NCI-H510A (cell line): ENCODE data around the gene KLHL7.
"Not testable (repeated sequence)": the region's sequence is repeated elsewhere in the genome, so short reads cannot be mapped to it uniquely, and the experiment has no call there.

Experiments used
- DNase-seq: peaks from one replicate; lab custom pipeline; 2025; lab: John Stamatoyannopoulos, UW

Gene KLHL7

DNA sequence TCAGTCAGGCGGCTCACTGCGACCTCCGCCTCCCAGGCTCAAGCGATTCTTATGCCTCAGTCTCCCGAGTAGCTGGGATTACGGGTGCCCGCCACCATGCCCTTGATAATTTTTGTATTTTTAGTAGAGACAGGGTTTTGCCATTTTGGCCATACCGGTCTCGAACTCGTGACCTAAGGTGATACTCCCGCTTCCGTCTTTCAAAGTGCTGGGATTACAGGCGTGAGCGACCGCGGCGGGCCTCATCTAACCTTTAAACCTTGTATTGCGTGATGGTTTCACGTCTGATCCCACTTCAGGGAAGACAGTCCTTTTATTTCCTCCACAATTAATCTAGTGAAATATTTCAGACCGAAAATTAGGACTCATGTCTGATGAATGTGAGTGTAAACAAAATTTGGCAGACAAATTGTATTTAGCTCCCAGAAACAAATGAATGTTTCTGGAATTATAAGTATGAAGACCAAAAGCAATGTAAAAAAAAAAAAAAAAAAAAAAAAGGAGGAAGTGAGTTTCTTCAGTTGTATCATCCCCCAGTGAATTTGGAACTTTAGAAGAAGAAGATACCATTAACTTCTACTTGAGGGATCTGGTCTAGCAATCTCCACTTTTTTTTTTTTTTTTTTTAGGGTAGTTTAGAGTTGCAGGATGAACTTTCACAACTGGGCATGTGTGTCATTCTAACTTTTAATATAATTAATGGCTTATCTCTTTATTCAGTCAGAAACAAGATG, 77.9 kb downstream of the KLHL7 start:
- DNase-seq, result no peak

DNA sequence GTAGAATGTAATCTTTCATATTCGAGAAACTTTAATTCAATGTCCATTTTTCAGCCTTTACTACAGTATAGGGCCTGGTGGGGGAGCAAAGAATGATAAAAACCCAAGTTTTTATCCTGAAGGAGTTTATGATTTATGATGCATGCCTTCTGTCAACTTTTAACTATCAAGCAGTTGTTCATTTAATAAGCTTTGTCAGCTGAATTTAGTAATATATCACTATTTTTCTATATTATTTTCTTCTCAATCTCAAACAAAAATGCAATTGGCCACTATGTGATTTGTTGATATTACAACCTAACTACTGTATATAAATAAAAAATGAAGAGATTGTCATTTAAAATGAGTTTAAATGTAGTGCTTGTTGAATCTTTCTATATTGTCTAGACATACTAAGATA, 78.7 kb downstream of the KLHL7 start:
- DNase-seq, result no peak

DNA sequence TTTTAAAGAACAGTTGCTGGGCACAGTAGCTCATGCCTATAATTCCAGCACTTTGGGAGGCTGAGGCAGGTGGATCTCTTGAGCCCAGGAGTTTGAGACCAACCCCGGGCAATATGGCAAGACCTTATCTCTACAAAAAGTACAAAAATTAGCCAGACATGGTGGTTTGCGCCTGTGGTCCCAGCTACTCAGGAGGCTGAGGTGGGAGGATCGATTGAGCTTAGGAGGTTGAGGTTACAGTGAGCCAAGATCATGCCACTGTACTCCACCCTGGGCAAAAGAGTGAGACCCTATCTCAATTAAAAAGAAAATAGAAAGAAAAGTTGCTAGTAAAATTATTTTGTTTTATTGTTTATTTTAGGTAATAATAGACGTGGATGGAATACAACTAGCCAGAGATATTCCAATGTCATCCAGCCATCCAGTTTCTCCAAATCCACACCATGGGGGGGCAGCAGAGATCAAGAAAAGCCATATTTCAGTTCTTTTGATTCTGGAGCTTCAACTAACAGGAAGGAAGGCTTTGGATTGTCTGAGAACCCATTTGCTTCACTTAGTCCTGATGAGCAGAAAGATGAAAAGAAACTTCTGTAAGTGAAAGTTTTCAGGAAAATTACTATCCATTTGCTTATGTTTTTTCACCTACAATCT, 79.2 kb downstream of the KLHL7 start:
- no peak for DNase-seq

DNA sequence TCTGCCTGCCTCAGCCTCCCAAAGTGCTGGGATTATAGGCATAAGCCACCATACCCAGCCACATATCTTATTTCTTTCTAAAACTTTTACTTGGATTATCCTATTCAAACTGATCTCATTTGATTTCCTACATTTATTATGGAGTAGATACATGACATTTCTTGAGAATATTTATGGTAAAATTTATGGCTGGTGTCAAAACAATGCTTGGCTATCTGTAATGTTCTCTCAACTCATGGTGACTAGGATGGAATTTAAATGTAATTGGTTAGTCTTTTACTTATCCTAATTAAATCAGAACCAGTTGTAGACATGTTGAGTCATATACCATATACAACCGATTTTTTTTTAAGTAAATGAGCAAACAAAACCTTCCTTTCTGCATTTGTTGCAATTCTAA, 80.4 kb downstream of the KLHL7 start:
- no peak for DNase-seq

DNA sequence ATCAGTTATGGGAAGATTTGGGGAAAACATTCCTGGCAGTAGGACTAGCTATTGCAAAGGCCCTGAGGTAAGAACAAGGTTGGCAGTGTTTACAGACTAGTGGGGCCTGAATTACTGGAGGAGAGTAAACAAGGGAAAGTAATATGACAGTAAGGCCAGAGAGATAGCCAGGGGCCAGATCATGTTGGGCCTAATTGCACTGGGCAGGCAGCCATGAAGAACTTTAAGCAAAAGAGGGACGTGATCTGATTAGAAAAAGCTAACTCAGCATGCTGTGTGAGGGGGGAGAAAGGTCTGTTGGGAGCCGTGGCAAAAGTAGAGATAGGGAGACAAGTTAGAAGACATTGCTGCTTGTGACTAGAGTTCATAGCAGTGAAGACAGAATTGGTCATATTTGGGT, 85.4 kb downstream of the KLHL7 start:
- no peak for DNase-seq

DNA sequence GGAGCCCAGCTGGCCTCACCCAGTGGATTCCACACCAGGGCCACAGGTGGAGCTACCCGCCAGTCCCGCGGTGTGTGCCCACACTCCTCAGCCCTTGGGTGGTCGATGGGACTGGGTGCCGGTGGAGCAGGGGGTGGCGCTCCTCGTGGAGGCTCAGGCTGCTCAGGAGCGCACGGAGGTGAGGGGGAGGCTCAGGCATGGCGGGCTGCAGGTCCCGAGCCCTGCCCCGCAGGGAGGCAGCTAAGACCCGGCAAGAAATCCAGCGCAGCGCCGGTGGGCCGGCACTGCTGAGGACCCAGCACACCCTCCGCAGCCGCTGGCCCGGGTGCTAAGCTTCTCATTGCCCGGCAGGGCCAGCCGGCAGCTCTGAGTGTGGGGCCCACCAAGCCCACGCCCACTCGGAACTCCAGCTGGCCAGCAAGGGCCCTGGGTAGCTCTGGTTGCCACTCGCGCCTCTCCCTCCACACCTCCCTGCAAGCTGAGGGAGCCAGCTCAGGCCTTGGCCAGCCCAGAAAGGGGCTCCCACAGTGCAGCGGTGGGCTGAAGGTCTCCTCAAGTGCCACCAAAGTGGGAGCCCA, 88.2 kb downstream of the KLHL7 start:
- not testable (repeated sequence) for DNase-seq

DNA sequence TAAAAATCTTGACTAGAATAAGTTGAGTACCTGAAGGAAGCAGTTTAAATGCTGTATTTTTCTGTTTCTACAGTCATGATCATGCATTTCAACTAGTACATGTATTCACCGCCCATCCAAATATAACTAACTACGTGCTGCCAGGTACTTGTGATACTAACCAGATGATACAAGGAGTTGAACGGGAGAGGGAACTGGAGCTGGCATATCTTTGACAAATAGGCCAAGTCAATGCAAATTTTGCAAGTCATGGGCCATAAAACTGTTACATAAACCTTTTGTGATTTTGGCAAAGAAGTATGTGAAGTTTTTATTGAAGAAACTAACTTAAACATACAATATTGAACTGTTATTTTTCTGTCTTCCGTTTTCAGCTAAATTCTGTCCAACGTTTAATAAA, 90.7 kb downstream of the KLHL7 start:
- no peak for DNase-seq

DNA sequence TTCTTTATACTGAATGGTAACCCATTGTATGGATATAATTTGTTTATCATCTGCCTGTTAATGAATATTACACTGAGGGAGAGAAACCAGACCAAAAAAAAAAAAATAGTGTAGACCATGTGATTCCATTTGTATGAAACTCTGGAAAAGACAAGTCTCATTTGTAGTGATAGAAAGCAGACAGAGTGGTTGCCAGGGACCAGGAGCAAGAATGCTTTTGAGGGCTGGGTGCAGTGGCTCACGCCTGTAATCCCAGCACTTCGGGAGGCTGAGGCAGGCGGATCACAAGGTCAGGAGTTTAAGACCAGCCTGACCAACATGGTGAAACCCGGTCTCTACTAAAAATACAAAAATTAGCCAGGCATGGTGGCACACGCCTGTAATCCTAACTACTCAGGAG, 92.2 kb downstream of the KLHL7 start:
- DNase-seq, result not testable (repeated sequence)

DNA sequence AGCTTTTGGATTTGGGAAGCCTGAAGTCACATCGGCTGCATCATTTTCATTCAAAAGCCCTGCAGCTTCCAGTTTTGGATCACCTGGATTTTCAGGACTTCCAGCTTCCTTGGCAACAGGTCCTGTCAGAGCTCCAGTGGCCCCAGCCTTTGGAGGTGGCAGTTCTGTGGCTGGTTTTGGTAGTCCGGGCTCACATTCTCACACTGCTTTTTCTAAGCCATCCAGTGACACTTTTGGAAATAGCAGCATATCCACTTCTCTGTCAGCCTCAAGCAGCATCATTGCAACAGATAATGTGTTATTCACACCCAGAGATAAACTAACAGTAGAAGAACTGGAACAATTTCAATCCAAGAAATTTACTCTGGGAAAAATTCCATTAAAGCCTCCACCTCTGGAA, 94.7 kb downstream of the KLHL7 start:
- DNase-seq, result no peak

DNA sequence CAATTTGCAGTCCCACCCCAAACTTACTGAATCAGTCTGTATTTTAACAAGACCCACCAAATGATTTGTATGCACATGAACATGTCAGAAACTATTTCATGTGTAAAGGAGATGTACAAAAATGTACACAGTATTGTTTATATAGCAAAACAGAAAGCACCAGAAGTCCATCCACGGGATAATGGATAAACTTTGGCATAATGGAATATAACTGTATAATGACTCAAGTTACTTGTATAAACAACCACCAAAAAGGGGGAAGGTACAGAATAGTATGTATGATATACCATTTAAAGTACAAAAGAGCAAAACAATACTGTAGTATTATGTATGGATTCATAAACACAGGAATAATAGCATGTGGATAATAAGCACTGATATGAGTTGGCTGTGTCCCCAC, 98.7 kb downstream of the KLHL7 start:
- DNase-seq, result no peak

DNA sequence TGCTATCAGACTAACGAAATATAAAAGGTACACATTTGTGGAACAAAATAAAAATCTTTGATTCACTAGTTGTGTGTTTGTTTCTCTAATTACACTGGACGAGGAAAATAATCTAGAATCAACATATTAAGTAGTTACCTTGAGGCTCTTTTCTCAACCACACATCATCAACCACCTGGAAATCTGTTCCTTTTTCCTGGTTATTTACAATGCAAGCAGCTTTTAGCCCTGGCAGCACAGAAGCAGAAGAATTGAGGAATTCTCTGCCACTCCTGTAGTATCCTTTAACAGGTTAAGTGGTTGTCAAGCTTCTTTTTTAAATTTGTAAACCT, 100.0 kb downstream of the KLHL7 start:
- no peak for DNase-seq

DNA sequence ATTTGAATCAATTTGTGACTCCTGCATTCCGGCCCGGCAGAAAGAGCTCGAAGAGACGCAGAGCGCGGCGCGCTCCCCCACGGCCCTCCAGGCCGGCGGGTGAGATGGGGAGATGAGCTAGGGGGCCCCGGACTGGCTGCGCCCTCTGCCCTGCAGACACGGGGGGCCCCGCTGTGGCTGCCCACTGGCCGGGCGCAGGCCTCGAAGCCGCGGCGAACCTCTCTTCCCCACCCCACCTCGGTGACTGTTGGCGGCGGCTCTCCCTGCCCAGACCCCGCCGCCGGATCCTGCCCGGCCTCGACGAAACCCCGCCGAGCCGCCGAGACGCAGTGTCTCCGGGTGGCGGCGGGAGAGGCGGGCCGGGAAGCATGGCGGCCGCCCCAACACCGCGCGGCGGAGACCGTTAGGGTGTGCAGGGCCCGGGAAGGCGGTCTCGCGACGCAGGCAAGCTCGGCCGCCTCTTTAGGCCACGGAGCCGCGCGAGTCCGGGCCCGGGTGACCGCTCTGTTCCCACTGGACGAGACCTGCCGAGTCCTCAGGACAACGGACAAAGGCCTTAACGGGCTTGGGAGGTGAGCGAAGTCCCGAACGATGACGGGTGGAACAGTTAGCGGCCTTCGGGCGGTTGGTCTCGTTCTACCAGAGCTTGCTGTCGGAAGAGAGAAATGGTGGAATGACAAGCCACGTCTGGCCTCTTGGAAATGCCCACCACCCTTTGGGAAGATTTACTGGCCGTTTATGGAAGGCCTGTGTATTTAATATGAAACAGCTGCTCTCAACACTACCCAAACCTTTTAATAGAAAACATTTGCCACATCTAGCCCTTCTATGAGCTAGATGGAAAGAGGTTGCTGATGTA, 100.6 kb downstream of the KLHL7 start:
- DNase-seq, result no peak

DNA sequence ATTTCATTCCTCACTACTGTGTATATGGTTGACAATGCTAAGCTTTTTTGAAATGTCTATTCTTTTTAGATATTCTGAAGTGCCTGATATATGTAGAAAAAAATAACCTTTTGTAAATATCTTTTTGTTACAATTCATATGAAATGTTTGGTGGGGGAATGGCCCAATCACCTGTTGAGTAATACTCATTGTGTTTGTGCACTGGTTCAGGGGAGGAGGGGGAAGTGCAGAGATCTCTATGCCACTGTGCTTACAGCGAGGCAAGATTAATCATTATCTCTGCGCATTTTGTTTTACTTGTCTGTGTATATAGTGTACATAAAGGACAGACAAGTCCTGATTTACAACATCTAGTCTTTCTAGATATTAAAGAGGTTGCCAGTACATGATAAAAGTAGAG, 101.4 kb downstream of the KLHL7 start:
- DNase-seq, result no peak

DNA sequence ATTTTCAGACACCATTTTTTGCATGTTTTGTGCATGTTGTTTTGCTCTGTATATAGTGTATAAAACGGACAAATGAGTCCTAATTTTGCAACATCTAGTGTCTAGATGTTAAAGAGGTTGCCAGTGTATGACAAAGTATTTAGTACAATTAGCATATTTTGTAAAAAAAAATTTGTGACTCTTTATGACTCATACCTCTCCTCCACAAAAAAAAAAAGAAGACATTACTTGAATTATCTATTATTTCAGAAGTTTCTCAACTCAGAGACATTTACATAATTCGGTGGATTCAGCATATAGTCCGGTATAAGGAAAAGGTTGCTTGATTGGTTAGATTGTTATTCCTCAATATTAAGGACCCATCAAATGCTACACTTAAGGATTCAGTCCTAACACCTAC, 102.3 kb downstream of the KLHL7 start:
- DNase-seq, result no peak

DNA sequence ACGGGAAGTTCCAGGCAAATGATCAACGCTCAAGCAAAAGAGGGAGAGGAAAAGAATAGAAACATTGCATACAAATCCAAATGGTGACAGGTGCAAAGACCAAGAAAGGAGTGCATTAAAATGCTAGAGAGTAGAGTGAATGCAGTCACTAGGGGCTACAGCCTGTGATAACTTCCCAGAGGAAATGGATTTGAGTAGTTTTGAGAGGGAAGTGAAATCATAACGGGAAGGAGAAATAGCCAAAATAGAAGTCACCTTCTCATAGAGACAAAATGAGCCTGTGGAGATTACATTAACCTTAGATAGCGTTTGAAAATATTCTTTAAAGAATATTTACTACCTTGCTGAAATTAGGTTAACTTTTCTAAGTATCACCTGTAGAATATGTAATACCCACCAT, 102.7 kb downstream of the KLHL7 start:
- DNase-seq, result no peak

DNA sequence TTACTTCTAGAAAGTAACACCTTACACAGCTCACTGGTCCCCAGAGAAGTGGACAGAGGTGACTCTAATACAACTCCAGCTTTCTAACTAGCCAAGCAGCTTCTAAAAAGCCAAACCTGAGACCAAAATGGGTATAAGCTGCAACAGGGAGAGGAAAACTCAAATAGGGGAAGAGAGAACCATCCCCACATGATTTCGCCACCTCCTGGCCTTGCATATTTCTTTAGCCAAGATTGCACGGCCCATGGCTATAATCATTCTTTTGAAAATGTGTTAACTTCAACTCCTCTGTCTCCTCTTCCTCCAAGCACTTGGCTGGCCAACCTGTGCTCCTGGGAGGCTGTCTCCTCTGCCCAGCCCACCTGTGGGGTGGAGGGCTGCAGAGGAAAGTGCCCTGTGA, 104.9 kb downstream of the KLHL7 start:
- no peak for DNase-seq

DNA sequence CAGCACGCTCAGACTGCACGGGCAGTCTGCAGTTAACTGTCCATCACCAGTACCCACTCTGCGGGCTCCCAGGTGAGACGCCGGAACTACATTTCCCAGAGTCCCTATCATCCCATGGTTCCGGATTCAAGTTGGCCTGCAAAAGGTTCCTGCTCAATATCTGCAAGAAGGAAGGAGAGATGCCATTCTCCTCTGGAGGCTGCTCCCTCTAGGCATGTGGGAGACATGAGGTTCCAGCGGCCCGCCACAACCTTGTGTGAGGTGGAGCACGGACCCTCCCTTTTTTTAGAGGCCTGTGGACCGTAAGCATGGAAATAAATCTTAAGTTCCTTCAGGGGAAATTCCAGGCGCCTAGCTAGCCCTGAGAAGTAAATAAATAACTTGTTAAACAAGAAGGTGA, 106.0 kb downstream of the KLHL7 start:
- no peak for DNase-seq

DNA sequence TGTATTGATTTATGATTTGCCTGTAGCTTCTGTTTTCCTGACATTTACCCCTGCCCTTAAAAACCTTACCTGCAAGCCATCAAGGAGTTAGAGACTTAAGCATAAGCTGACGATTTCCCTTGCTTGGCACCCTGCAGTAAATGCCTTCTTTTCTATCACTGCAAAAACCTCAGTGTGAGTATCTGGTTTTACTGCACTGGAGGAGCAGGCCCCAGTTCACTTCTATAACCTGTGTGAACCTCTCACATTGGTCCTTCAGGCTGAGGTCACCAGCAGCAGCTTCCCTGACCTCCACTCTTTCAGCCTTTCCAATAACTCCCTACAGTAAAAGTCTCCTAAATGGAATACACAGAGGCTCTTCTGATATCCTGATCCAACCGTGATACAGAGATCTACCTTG, 106.8 kb downstream of the KLHL7 start:
- DNase-seq, result no peak

DNA sequence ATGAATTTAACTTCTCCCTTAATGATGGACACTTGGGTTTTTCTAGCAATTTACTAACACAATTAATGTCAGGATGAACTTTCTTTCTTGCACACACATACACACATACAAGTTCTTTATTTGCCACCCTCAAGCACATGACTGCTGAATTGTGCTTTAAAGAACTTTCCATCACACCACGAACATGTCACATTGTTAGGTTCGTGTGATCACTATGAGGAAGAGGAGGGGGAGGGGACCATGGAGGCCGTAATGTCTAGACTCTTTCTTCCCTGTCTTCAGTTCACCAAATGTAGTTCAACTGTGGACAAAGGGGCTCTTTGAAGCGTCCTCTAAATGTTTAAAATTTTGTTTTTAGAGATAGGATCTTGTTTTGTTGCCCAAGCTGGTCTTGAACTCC, 107.3 kb downstream of the KLHL7 start:
- no peak for DNase-seq

DNA sequence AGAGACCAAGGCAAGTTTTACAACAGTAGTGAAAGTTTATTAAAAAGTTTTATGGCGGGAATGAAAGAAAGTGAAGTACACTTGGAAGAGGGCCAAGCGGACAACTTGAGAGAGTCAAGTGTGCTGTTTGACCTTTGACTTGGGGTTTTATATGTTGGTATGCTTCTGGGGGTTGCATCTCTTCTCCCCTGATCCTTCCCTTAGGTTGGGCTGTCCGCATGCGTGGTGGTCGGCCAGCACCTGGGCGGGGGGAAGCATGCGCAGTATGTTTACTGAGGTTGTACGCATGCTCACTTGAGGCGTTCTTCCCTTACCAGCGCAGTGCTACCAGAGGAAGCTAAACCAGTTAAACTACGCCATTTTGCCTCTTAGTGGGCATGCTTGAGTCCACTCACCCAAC, 108.2 kb downstream of the KLHL7 start:
- DNase-seq, result no peak

DNA sequence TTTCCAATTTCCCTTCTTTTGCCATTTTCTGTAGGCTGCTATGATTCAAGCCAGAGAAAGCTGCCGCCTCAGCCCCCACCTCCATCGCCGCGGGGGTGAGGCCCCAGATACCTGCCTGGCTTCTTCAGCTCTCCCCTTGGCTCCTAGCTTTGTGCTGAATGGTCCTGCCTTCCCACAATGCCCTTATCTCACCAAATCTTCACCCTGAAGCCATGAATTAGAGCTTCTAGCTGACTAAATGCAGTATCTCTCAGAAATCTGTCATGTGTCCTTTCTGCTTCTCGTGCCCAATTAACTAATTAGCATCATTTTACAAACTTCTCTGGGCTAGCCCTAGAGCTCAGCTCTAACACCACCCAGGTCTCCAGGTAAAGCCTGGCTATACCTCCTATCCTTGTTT, 108.8 kb downstream of the KLHL7 start:
- no peak for DNase-seq

DNA sequence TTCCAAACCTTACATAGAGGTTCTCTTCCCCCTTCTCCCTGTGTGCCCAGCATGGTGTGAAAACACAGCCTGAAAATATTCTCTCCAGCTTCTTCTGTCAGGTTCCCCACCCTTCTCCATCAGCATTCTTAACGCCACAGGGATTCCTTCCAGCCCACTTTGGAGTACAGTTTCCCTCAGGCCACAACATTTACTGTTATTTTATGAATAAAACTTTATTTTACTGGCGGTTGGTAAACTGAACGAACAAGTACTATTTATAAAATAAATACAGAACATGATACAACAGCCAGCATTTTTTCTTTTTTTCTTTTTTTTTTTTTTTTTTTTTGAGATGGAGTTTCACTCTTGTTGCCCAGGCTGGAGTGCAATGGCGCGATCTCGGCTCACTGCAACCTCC, 109.4 kb downstream of the KLHL7 start:
- DNase-seq, result no peak

DNA sequence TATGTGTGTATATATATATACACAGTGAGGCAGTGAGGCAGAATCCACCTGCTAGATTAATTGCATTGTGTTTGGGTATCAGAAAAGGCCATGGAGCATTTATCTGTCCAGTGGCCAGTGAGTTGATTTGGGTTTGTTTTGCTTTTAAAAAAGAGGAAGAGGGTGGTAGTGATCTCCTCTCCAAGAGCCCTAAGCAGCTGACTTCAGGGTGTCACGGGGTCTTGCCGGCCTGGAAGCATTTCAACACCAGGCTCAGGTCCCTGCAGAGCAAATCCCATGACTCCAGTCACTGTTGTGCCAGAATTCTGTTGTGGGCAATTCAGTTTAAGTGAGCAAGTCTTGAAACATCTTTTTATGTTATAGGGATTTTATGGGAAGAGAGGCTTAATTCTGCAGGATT, 110.4 kb downstream of the KLHL7 start:
- DNase-seq, result no peak
